ENCODE results near the gene WDR45. TPM values are rescaled to one million over a fixed set of nuclear protein-coding genes. Genes with fewer than 3 reads are reported as not detected.

The WDR45 gene
- total RNA-seq, 3 donors from 2014 or later: 44.3 to 90.1 (median 52.6) TPM

GRCh38 chrX:49039598-49040375 is 39.9 kb downstream of the WDR45 start:
- ATAC-seq: no peak
- Histone ChIP-seq H3K36me3 (ENCODE audit: low read depth) (no peaks in the 10 kb centered on the region), H3K9me3 (no peaks in the 10 kb centered on the region), H3K4me1 (ENCODE audit: low read depth) (no peaks in the 10 kb centered on the region), H3K4me3 (no peak overlapping the region)
- DNase-seq: peak; percentile 39 to 69 (median 43)
- no peak for TF ChIP-seq CTCF (IDR thresholded peaks at IDR 0.05)
- intact Hi-C loops (cut with DNase I, micrococcal nuclease): no loop called here

GRCh38 chrX:49037883-49038475 is 41.7 kb downstream of the WDR45 start:
- no peak for TF ChIP-seq CTCF (IDR thresholded peaks at IDR 0.05)
- DNase-seq (no peak), ATAC-seq (no peak)
- no peaks in the 10 kb centered on the region for H3K9me3 ChIP-seq
- no peaks in the 10 kb centered on the region for H3K4me1 ChIP-seq (ENCODE audit: low read depth)
- intact Hi-C loops (cut with DNase I, micrococcal nuclease): no loop called here
- H3K4me3 ChIP-seq: no peak overlapping the region
- no peaks in the 10 kb centered on the region for H3K36me3 ChIP-seq (ENCODE audit: low read depth)

DNA sequence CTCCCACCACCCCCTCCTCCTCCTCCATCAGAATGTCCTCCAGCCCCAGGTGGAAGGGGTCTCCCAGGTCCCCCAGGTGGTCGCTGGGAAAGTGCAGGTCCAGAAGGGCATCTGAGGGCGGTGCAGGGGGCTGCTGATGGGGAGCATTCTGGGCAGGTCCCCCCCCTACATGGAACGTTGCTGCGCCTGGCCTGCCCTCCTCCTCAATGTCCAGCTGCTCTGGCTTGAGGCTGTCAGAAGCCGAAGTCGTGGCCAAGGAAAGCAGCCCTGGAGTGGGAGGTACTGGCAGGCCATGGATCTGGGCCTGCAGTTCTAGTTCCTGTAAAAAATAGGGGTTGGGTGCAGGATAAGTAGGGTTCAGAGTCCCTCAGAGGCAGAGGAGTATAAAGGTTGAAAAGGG is 49.4 kb downstream of the WDR45 start:
- TF ChIP-seq CTCF (IDR thresholded peaks at IDR 0.05): no peak
- ATAC-seq (peak; percentile 3), DNase-seq (no peak)
- Histone ChIP-seq H3K36me3 (ENCODE audit: low read depth) (no peaks in the 10 kb centered on the region), H3K4me1 (ENCODE audit: low read depth) (no peaks in the 10 kb centered on the region), H3K9me3 (no peaks in the 10 kb centered on the region), H3K4me3 (no peak overlapping the region)
- intact Hi-C loops (cut with DNase I, micrococcal nuclease): no loop called here

DNA sequence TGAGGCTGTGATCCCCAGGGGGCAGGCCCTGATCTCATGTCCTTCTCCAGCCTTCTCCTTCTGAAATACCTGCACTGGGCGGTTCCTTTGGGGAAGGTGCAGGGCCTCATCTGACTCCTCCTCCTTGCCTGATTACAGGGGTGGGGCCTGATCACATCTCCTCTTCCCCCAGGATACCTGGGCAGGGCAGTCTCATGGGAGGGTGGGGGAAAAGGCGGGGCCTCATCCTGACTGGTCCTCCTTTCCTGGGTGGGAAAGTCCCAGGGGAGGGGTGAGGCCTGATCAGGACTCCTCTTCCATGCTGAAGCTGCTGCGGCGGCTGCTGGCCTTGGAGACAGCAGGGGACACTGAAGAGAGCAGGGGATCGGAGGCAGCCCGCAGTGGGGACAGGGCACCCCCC is 49.8 kb downstream of the WDR45 start:
- no peaks in the 10 kb centered on the region for H3K9me3 ChIP-seq
- intact Hi-C loops (cut with DNase I, micrococcal nuclease): no loop called here
- TF ChIP-seq CTCF (IDR thresholded peaks at IDR 0.05): no peak
- peak; percentile 97 for ATAC-seq
- no peaks in the 10 kb centered on the region for H3K4me1 ChIP-seq (ENCODE audit: low read depth)
- no peaks in the 10 kb centered on the region for H3K36me3 ChIP-seq (ENCODE audit: low read depth)
- peak; percentile 81 to 83 (median 82) for DNase-seq
- no peak overlapping the region for H3K4me3 ChIP-seq

Other genes with a start within 250 kb of the WDR45 start
- 10 to 100 TPM; 11.1 to 19.7 (median 13.8) TPM for gene PCSK1N, start 244.3 kb downstream of the WDR45 start, total RNA-seq
- gene TIMM17B, start 182.1 kb downstream of the WDR45 start, total RNA-seq: 10 to 100 TPM; 43.4 to 49.0 (median 46.0) TPM
- gene PQBP1, start 182.0 kb downstream of the WDR45 start, total RNA-seq: 10 to 100 TPM; 55.5 to 88.8 (median 69.6) TPM
- 10 to 100 TPM; 26.4 to 62.1 (median 52.2) TPM for gene SLC35A2, start 168.2 kb downstream of the WDR45 start, total RNA-seq
- gene PIM2, start 160.9 kb downstream of the WDR45 start, total RNA-seq: 10 to 100 TPM; 10.5 to 30.0 (median 20.5) TPM
- 10 to 100 TPM; 43.6 to 56.5 (median 52.5) TPM for gene OTUD5, start 122.3 kb downstream of the WDR45 start, total RNA-seq
- 1 to 10 TPM in 1 of 3 donors, under 1 TPM in 2; 0.87 to 1.6 (median 0.93) TPM for gene KCND1, start 108.0 kb downstream of the WDR45 start, total RNA-seq
- 10 to 100 TPM; 39.5 to 48.9 (median 47.5) TPM for gene GRIPAP1, start 77.6 kb downstream of the WDR45 start, total RNA-seq
- 10 to 100 TPM; 26.6 to 46.6 (median 28.1) TPM for gene TFE3, start 36.5 kb downstream of the WDR45 start, total RNA-seq
- gene CCDC120, start 20.9 kb downstream of the WDR45 start, total RNA-seq: 10 to 100 TPM; 11.6 to 16.7 (median 12.5) TPM
- 10 to 100 TPM in 1 of 3 donors, 1 to 10 TPM in 2; 3.9 to 18.7 (median 8.1) TPM for gene PRAF2, start 5.9 kb downstream of the WDR45 start, total RNA-seq
- 10 to 100 TPM; 21.3 to 22.4 (median 22.1) TPM for gene GPKOW, start 43.8 kb upstream of the WDR45 start, total RNA-seq
- gene MAGIX, start 82.9 kb upstream of the WDR45 start, total RNA-seq: 10 to 100 TPM in 2 of 3 donors, 1 to 10 TPM in 1; 9.5 to 16.8 (median 15.6) TPM
- gene PLP2, start 92.0 kb upstream of the WDR45 start, total RNA-seq: 100 to 1,000 TPM in 2 of 3 donors, 10 to 100 TPM in 1; 96.1 to 152 (median 137) TPM
- gene PRICKLE3, start 106.5 kb upstream of the WDR45 start, total RNA-seq: 10 to 100 TPM; 12.5 to 15.6 (median 13.0) TPM
- gene SYP, start 120.3 kb upstream of the WDR45 start, total RNA-seq: 10 to 100 TPM in 2 of 3 donors, 1 to 10 TPM in 1; 4.9 to 14.5 (median 12.2) TPM
- 1 to 10 TPM in 2 of 3 donors, under 1 TPM in 1; 0.70 to 3.0 (median 1.7) TPM for gene CACNA1F, start 153.5 kb upstream of the WDR45 start, total RNA-seq
- gene CCDC22, start 155.6 kb upstream of the WDR45 start, total RNA-seq: 10 to 100 TPM; 14.3 to 15.9 (median 14.5) TPM
- gene FOXP3, start 184.8 kb upstream of the WDR45 start, total RNA-seq: under 1 TPM in 1 of 3 donors, not detected in 2; 0.72 TPM
- 1 to 10 TPM; 2.3 to 8.3 (median 3.0) TPM for gene PPP1R3F, start 189.9 kb upstream of the WDR45 start, total RNA-seq
- not detected for gene GAGE10, start 223.8 kb upstream of the WDR45 start, total RNA-seq
- gene GAGE12J, start 242.2 kb upstream of the WDR45 start, total RNA-seq: not detected